GM18858 (cell line): ENCODE results near the gene DCBLD2.
"Not testable (repeated sequence)": the region's sequence is repeated elsewhere in the genome, so short reads cannot be mapped to it uniquely, and the experiment has no call there.

Experiments
- ATAC-seq: cut with Tn5 transposase; IDR thresholded peaks from one replicate; pipeline ENCODE4 v1.9.1; 2021; ENCODE audit not compliant: unreplicated experiment

The DCBLD2 gene

GRCh38 chr3:98890965-98891910 is 10.3 kb downstream of the DCBLD2 start:
- ATAC-seq: no peak

GRCh38 chr3:98890181-98890835 is 11.2 kb downstream of the DCBLD2 start:
- no peak for ATAC-seq

DNA sequence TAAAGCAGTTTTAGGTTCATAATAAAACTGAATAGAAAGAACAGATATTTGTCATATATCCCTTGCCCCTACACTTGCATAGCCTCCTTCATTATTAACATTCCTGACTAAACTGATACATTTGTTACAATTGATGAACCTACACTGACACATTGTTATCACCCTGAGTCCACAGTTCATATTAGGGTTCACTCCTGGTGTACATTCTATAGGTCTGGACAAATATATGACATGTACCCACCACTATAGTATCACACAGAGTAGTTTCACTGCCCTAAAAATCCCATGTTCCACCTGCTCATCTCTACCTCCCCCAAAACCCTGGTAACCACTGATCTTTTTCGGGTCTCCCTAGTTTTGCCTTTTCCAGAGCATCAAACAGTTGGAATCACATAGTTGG is 13.8 kb downstream of the DCBLD2 start:
- ATAC-seq: no peak

- no peak for ATAC-seq
Measured at GRCh38 chr3:98886525-98886924, 15.0 kb downstream of the DCBLD2 start.

DNA sequence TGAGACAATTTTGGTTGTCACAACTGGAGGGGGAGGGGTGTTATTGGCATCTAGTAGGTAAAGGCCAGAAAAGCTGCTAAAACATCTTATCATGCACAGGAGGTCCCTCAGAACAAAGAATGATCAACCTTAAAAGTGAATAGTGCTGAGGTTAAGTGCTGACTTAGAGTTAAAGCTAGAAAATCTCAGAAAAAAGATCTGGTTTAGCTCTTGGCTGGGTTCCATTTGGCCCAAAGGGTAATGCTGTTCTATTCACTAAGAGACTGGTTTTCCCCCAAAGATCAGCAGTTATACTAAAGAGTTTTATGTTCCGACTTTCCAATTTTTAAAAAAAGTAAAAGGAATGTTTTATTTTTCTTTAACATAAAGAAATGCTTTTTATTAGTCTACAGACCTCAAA is 15.6 kb downstream of the DCBLD2 start:
- ATAC-seq: no peak

DNA sequence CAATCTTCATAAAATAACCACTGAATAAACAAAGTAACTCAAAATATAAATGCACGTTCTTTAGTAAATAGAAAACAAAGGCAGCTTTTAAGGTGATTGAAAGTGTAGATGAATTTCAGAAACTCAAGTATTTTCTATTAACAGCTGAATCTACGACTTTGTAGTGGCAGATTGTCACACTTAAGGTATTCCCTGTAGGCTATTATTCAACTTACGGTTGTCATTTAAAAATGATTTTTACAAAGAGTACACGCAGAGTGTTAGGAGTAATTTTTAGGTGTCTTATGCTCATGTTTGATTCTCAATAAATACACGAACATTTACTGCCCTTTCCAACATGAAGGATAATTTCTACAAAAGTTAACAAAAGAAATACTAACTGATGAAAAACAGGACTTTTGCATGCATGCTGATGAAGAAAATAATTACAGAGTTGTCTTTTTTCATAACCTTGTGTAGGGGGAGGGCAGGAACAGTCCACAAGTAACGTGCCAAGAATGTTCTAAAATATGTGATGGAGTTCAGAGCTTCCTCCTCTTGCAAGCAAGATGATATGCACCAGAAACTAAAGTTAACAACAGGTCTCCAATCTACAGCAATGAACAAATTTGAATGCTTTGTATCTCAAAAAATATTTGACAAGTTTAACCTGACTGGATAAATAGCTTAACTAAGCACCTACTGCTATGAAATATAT is 16.7 kb downstream of the DCBLD2 start:
- no peak for ATAC-seq

DNA sequence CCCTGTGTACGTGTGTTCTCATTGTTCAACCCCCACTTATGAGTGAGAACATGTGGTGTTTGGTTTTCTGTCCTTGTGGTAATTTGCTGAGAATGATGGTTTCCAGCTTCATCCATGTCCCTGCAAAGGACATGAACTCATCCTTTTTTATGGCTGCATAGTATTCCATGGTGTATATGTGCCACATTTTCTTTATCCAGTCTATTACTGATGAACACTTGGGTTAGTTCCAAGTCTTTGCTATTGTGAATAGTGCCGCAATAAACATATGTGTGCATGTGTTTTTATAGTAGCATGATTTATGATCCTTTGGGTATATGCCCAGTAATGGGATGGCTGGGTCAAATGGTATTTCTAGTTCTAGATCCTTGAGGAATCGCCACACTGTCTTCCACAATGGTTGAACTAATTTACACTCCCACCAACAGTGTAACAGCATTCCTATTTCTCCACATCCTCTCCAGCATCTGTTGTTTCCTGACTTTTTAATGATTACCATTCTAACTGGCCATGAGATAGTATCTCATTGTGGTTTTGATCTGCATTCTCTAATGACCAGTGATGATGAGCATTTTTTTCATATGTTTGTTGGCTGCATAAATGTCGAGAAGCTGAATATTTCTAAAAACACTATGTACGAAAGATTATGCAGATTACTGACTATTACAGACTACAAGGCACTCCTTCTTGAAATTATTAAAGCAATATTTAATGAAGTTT is 18.7 kb downstream of the DCBLD2 start:
- not testable (repeated sequence) for ATAC-seq

DNA sequence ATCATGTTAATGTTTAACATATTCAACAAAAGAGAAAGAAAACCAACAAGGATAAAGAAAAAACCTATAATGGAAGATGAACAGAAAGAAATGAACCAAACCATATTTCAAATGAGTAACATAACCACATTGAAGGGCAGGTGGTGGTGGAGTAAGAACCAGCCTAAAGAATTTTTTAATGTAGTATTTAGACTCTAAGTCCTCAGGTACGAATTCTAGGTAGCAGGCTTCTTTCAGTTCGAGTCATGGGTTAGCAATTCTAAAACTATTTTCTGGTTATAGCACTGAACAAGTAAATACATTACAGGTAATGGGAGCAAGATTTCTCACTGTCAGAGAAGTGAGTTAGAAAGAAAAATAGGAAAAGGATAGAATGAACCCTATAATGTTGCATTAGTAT is 24.4 kb downstream of the DCBLD2 start:
- no peak for ATAC-seq

DNA sequence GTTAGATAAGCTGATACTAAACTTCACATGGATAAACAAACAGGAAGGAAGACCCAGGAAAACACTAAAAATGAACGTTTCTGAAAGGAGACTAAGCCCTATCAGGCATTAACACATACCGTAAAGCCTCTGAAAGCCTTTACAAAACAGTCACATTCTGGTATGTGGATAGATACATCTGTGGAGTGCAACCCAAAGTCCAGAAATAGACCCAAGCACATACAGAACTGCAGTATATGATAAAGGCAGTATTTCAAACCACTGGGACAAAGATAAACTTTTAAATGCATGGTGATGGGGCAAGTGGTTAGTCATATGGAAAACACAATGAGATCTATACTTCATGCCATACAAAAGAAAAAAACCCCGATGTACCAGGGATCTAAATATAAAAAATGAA is 26.0 kb downstream of the DCBLD2 start:
- no peak for ATAC-seq

GRCh38 chr3:98874602-98875249 is 26.8 kb downstream of the DCBLD2 start:
- no peak for ATAC-seq

DNA sequence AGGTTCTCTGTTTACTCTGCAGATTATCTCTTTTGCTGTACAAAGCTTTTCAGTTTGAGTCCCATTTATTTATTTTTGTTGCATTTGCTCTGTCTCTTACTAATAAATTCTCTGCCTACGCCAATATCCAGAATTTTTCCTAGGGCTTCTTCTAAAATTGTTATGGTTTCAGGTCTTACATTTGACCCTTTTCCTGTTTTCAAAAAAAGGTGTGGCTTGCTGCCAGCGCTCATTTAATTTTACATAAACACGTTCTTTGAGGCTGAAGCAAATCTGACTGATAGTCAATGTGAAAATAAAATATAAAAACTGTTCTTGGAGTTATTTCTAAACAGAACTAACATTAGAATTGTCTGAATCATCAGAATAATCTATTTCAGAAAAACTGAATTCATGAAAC is 32.1 kb downstream of the DCBLD2 start:
- no peak for ATAC-seq

DNA sequence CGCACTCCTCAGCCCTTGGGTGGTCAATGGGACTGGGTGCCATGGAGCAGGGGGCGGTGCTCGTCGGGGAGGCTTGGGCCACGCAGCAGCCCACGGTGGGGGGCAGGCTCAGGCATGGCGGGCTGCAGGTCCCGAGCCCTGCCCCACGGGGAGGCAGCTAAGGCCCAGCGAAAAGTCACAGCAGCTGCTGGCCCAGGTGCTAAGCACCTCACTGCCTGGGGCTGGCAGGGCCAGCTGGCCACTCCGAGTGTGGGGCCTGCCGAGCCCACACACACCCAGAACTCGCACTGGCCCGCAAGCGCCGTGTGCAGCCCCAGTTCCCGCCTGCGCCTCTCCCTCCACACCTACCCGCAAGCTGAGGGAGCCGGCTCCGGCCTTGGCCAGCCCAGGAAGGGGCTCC is 43.5 kb downstream of the DCBLD2 start:
- not testable (repeated sequence) for ATAC-seq

- ATAC-seq: not testable (repeated sequence)
Measured at GRCh38 chr3:98857258-98857657, 44.2 kb downstream of the DCBLD2 start.

- no peak for ATAC-seq
Measured at GRCh38 chr3:98856724-98857123, 44.8 kb downstream of the DCBLD2 start.

GRCh38 chr3:98855806-98856400 is 45.6 kb downstream of the DCBLD2 start:
- no peak for ATAC-seq

GRCh38 chr3:98848108-98848507 is 53.4 kb downstream of the DCBLD2 start:
- no peak for ATAC-seq

- ATAC-seq: no peak
Measured at GRCh38 chr3:98846101-98846500, 55.4 kb downstream of the DCBLD2 start.

GRCh38 chr3:98843266-98843959 is 58.1 kb downstream of the DCBLD2 start:
- ATAC-seq: no peak

DNA sequence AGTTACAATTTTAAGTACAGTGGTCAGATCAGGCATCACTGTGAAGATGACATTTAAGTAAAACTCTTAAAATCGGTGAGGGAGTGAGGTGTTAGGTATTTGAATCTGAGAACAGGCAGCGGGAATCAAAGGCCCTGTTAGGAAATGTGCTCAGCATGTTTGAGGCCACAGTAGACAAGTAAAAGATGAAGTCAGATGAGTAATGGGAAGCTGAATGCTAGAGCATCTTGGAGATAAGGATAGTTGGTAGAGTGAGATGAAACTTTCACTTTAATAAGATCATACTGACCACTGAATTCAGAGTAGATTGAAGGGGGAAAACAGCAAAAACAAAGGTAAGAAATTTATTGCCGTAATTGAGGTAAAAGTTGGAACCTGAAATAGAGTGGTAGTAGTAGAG is 61.6 kb downstream of the DCBLD2 start:
- ATAC-seq: no peak

- not testable (repeated sequence) for ATAC-seq
Measured at GRCh38 chr3:98831060-98831459, 70.4 kb downstream of the DCBLD2 start.
